ENCODE measurements around the gene UBE2N.

UBE2N gene

GRCh38 chr12:93443576-93443975 is 1.8 kb upstream of the UBE2N start:
- no peaks in the 10 kb centered on the region for H3K27me3 ChIP-seq (ENCODE audit: control insufficient read depth in 3 of 3, insufficient read depth in 3 of 3, low read depth in 1 of 3, low read length in 3 of 3)
- no peak for DNase-seq (ENCODE audit: low spot score)
- H2AFZ ChIP-seq (ENCODE audit: low read length), result no peak overlapping the region
- H3K4me3 ChIP-seq (ENCODE audit: low read length in 2 of 2), result no peak overlapping the region
- H3K18ac ChIP-seq (ENCODE audit: low read length), result no peak overlapping the region
- no peak overlapping the region for H3K9ac ChIP-seq (ENCODE audit: low read depth, low read length, poor library complexity)
- no peaks in the 10 kb centered on the region for H3K36me3 ChIP-seq (replicated peaks in 1 of 2; ENCODE audit: control insufficient read depth in 2 of 2, insufficient read depth in 2 of 2, low read length in 2 of 2)
- no peak overlapping the region for H2BK15ac ChIP-seq (ENCODE audit: low read length)
- no peak overlapping the region for H3K23ac ChIP-seq (ENCODE audit: low read depth, low read length, poor library complexity)
- no peak overlapping the region for H3K4me2 ChIP-seq (ENCODE audit: insufficient read depth, low read length, poor library complexity, severe bottlenecking)
- H2AK5ac ChIP-seq (ENCODE audit: low read depth, low read length), result no peak overlapping the region
- WGBS, 2 donors (ENCODE audit: extremely low coverage in 2 of 2, insufficient read length in 2 of 2, insufficient replicate concordance in 1 of 2), result no CpG with 5 or more reads among the region's 4 CpGs
- no peak overlapping the region for H3K14ac ChIP-seq (ENCODE audit: low read length)
- H4K91ac ChIP-seq (ENCODE audit: low read depth, low read length, poor library complexity), result no peak overlapping the region
- H2BK5ac ChIP-seq (ENCODE audit: low read length), result no peak overlapping the region
- H4K8ac ChIP-seq (ENCODE audit: low read depth, low read length), result no peak overlapping the region
- H3K79me1 ChIP-seq (ENCODE audit: low read depth, low read length), result peaks cover 2% of the 10 kb centered on the region
- H3K4ac ChIP-seq (ENCODE audit: low read length), result no peak overlapping the region
- H2BK12ac ChIP-seq (ENCODE audit: low read length), result peak overlapping the region; percentile 84
- H3K4me1 ChIP-seq (ENCODE audit: control insufficient read depth in 2 of 2, insufficient read depth in 1 of 2, low read depth in 1 of 2, low read length in 2 of 2), result peaks cover 7% of the 10 kb centered on the region in 2 donors
- no peak overlapping the region for H3K27ac ChIP-seq (replicated peaks; ENCODE audit: low read length)
- no peaks in the 10 kb centered on the region for H3K9me3 ChIP-seq (replicated peaks in 1 of 2; ENCODE audit: control insufficient read depth in 2 of 2, insufficient read depth in 1 of 2, low read depth in 1 of 2, low read length in 2 of 2)
- no peak overlapping the region for H2BK120ac ChIP-seq (ENCODE audit: low read depth, low read length)

- Histone ChIP-seq H3K18ac (ENCODE audit: low read length) (peak overlapping the region; percentile 86), H3K4me2 (ENCODE audit: insufficient read depth, low read length, poor library complexity, severe bottlenecking) (peak overlapping the region; percentile 66)
- WGBS, 2 donors (ENCODE audit: extremely low coverage in 2 of 2, insufficient read length in 2 of 2, insufficient replicate concordance in 1 of 2), result no CpG with 5 or more reads among the region's 19 CpGs
Measured at GRCh38 chr12:93442411-93443340, 929 bp upstream of the UBE2N start.

DNA sequence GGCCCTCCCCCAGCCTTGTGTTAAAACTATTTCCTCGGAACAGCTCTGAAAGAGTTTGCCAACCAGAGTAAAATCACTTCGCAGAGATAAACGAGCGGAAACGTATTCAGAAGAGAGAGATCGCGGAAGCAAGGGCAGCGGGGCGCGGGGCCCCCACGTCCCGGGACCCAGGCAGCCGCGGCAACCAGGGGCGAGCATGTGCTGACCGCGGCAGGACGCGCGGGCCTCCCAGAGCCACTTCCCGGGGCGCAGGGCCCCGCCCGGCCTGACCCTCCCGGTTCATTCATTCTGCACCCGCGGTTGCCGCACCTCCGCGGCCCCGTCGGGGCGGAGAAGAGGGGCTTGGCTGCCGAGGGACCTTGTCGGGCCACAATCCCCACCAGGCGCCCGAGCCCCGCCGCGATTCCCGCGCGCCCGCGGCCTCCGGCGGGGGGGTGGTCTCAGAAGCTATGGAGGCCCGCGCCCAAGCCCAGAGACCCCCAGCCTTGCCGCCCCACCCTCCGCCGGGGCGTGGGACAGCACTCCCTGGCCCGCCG is 598 bp downstream of the UBE2N start:
- H2AFZ ChIP-seq (ENCODE audit: low read length), result peak overlapping the region; percentile 89
- peak overlapping the region; percentile 73 for H2BK120ac ChIP-seq (ENCODE audit: low read depth, low read length)
- peaks cover 9% of the 10 kb centered on the region in 2 donors for H3K4me1 ChIP-seq (ENCODE audit: control insufficient read depth in 2 of 2, insufficient read depth in 1 of 2, low read depth in 1 of 2, low read length in 2 of 2)
- no peak overlapping the region for H4K8ac ChIP-seq (ENCODE audit: low read depth, low read length)
- H2BK5ac ChIP-seq (ENCODE audit: low read length), result peak overlapping the region; percentile 85
- H3K9ac ChIP-seq (ENCODE audit: low read depth, low read length, poor library complexity), result peak overlapping the region; percentile 98
- no peaks in the 10 kb centered on the region for H3K27me3 ChIP-seq (ENCODE audit: control insufficient read depth in 3 of 3, insufficient read depth in 3 of 3, low read depth in 1 of 3, low read length in 3 of 3)
- peak overlapping the region; percentile 56 to 100 for H3K4me3 ChIP-seq (ENCODE audit: low read length in 2 of 2)
- H3K18ac ChIP-seq (ENCODE audit: low read length), result peak overlapping the region; percentile 100
- H3K27ac ChIP-seq (replicated peaks; ENCODE audit: low read length), result peak overlapping the region; percentile 89
- peaks cover 2% of the 10 kb centered on the region for H3K79me1 ChIP-seq (ENCODE audit: low read depth, low read length)
- H3K9me3 ChIP-seq (replicated peaks in 1 of 2; ENCODE audit: control insufficient read depth in 2 of 2, insufficient read depth in 1 of 2, low read depth in 1 of 2, low read length in 2 of 2), result no peaks in the 10 kb centered on the region
- H2AK5ac ChIP-seq (ENCODE audit: low read depth, low read length), result no peak overlapping the region
- H2BK15ac ChIP-seq (ENCODE audit: low read length), result no peak overlapping the region
- H4K91ac ChIP-seq (ENCODE audit: low read depth, low read length, poor library complexity), result no peak overlapping the region
- no peak overlapping the region for H3K4ac ChIP-seq (ENCODE audit: low read length)
- peak overlapping the region; percentile 68 for H3K4me2 ChIP-seq (ENCODE audit: insufficient read depth, low read length, poor library complexity, severe bottlenecking)
- peak overlapping the region; percentile 91 for H3K14ac ChIP-seq (ENCODE audit: low read length)
- no peak overlapping the region for H3K23ac ChIP-seq (ENCODE audit: low read depth, low read length, poor library complexity)
- H3K36me3 ChIP-seq (replicated peaks in 1 of 2; ENCODE audit: control insufficient read depth in 2 of 2, insufficient read depth in 2 of 2, low read length in 2 of 2), result no peaks in the 10 kb centered on the region
- no CpG with 5 or more reads among the region's 55 CpGs for WGBS, 2 donors (ENCODE audit: extremely low coverage in 2 of 2, insufficient read length in 2 of 2, insufficient replicate concordance in 1 of 2)
- peak; percentile 12 for DNase-seq (ENCODE audit: low spot score)
- no peak overlapping the region for H2BK12ac ChIP-seq (ENCODE audit: low read length)

More at GRCh38 chr12:93442411-93443340, 929 bp upstream of the UBE2N start:
- Histone ChIP-seq H3K9me3 (replicated peaks in 1 of 2; ENCODE audit: control insufficient read depth in 2 of 2, insufficient read depth in 1 of 2, low read depth in 1 of 2, low read length in 2 of 2) (no peaks in the 10 kb centered on the region), H3K36me3 (replicated peaks in 1 of 2; ENCODE audit: control insufficient read depth in 2 of 2, insufficient read depth in 2 of 2, low read length in 2 of 2) (no peaks in the 10 kb centered on the region), H3K27ac (replicated peaks; ENCODE audit: low read length) (peak overlapping the region; percentile 76), H3K9ac (ENCODE audit: low read depth, low read length, poor library complexity) (peak overlapping the region; percentile 89), H3K4me3 (ENCODE audit: low read length in 2 of 2) (peak overlapping the region; percentile 56 to 94), H3K4ac (ENCODE audit: low read length) (no peak overlapping the region), H3K23ac (ENCODE audit: low read depth, low read length, poor library complexity) (peak overlapping the region; percentile 99), H4K91ac (ENCODE audit: low read depth, low read length, poor library complexity) (no peak overlapping the region), H3K14ac (ENCODE audit: low read length) (no peak overlapping the region), H2BK5ac (ENCODE audit: low read length) (peak overlapping the region; percentile 83), H2AK5ac (ENCODE audit: low read depth, low read length) (no peak overlapping the region), H2BK120ac (ENCODE audit: low read depth, low read length) (no peak overlapping the region), H3K4me1 (ENCODE audit: control insufficient read depth in 2 of 2, insufficient read depth in 1 of 2, low read depth in 1 of 2, low read length in 2 of 2) (peaks cover 9% of the 10 kb centered on the region in 2 donors), H3K27me3 (ENCODE audit: control insufficient read depth in 3 of 3, insufficient read depth in 3 of 3, low read depth in 1 of 3, low read length in 3 of 3) (no peaks in the 10 kb centered on the region), H3K79me1 (ENCODE audit: low read depth, low read length) (peaks cover 2% of the 10 kb centered on the region), H2AFZ (ENCODE audit: low read length) (peak overlapping the region; percentile 89), H4K8ac (ENCODE audit: low read depth, low read length) (peak overlapping the region; percentile 7), H2BK15ac (ENCODE audit: low read length) (no peak overlapping the region), H2BK12ac (ENCODE audit: low read length) (no peak overlapping the region)
- no peak for DNase-seq (ENCODE audit: low spot score)

Data from neuronal stem cell (in vitro differentiated cells).